Stimulated activated naive CD4-positive, alpha-beta T cell (primary cell): ENCODE measurements around the gene KREMEN2.

ENCODE experiments used
- DNase-seq, 6 experiments: peaks; one replicate each; lab custom pipeline; 2025; lab: John Stamatoyannopoulos, UW

Gene KREMEN2

DNA sequence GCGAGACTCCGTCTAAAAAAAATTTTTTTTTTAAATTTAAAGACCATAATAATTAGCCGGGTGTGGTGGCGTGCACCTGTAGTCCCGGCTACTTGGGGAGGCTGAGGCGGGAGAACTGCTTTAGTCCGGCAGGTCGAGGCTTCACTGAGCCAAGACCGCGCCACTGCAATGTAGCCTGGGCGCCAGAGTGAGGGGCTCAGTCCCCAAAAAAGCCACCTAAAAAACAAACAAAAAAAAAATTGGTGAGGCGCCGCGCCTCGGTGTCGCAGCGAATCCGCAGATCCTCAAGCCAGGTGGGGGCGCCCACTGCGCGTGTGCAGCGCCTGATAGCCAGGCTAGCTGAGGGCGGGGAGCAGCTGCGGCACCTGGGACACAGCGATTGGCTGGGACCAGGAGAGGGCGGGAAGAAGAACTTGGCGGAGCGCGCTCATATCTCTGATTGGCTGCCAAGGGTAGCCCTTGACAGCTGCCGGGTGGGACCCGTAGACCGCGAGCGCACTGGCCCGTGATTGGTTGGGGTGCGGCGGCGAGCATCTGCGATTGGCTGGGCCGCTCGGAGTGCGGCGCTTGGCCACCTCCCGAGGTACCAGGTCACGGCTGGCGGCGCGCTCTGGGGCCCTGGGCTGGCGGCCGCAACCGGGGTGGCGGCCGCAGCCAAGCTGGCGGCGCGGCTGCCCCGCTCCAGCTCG, 39.7 kb downstream of the KREMEN2 start:
- DNase-seq, result peak; percentile 89 to 96 (median 96)

DNA sequence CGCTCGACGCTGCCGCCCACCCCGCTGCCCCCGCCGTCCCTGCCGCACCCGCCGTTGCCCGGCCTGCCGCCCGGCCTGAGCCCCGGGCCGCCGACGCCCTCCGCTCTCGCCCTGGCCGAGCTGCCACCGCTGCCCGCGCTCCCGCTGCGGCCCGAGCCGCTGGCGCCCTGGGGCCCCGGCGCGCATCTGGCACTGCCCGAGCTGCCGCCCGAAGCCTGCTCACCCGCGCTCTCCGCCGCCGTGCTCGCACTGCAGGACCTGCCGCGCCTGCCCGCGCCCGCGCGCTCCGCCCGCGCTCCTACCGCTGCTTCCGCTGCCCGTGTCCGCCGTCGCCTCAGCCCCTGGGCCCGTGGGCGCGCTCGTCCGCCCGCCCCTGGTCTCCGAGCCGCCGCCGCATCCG, 40.2 kb downstream of the KREMEN2 start:
- no peak for DNase-seq

DNA sequence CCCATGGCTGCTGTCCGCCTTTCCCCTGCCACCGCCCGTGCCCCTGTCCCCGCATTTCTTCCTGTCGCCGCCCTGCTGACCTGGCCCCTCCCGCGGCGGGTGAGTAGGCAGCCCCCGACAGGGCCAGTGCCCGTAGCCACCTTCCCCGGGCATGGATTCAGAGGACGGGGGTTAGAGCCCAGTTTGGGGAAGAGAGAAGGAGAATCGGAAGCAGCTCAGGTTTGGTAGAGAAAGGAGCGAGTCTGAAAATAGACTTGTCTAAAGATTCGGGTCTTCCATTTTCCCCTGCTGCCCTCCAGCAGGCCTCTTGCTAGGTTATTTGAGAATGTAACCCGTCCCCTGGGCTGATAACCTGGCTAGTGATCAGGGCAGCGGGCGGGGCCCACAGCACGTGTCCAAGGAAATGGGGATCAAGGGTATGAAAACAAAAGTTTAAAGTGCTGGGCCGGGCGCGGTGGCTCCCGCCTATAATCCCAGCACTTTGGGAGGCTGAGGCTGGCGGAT, 40.8 kb downstream of the KREMEN2 start:
- DNase-seq, result no peak

- no peak for DNase-seq
These were observed 43.2 kb downstream of the KREMEN2 start for GRCh38 chr16:3007059-3007956.

- peak in 1 of 6 experiments; percentile 29 for DNase-seq
These were observed 44.0 kb downstream of the KREMEN2 start for GRCh38 chr16:3007957-3008689.

DNA sequence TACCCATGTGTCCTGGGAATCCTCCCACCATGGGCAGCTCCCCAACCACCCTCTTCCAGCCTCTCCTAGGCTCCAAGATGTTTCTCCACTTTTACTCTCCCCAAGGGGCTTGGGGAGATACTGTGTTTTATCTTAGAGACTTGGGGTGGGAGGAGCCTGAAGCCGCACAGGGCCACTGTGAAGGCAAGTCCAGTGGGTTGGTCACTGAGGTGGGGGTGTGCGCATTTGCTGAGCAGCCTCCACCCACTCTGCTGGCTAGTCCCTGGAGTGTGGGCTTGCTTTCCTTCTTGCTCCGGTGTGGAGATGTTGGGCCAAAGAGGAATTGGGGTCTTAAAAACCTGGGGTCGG, 44.6 kb downstream of the KREMEN2 start:
- DNase-seq, result no peak

DNA sequence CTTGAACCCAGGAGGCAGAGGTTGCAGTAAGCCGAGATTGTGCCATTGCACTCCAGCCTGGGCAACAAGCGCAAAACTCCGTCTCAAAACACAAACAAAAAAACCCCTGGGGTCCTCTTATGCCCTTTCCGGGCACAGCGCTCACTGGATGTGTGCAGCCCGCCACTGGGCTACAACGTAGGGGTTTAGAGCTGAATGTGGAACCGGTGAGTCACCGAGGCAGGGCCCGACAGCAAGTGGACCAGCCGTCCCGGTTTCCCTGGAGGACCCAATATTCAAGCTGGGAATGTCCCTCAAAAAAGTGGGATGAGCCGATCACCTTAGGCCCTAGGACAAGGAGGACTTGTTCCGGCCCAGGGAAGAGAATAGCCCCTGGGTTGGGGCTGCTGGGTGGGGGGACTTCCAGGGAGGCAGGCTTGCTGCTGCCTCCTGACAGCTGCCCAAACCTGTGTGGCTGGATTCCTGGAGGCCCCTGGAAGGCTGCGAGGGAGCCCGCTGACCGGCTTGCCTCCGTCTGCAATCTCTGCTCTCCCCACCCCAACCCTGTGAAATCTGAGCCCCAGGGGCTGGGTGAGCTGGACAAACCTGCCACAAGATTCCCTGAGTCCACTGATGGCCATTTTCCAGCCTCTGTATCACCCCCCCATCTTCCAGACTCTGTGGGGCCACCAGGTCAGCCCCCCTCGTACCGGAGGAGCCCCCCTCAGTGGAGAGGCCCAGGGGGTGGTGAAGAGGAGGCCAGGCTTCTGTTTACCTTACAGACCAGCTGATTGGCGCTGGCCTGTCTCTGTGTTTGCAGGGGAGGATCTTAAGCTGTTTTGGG, 45.7 kb downstream of the KREMEN2 start:
- no peak for DNase-seq

DNA sequence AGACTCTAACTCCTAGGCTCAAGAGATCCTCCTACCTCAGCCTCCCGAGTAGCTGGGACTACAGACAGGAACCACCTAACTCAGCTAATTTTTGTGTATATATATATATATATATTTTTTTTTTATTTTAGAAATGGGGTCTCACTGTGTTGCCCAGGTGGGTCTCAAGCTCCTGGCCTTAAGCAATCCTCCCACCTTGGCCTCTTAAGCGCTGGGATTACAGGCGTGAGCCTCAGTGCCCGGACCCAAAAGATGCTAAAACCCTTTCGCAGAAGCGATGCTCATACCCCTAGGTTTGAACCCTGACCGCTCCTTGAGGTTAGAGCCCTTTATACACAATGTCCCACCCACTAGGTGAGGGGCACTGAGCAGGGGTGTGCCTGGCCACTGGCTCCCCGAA, 46.4 kb downstream of the KREMEN2 start:
- DNase-seq, result no peak

DNA sequence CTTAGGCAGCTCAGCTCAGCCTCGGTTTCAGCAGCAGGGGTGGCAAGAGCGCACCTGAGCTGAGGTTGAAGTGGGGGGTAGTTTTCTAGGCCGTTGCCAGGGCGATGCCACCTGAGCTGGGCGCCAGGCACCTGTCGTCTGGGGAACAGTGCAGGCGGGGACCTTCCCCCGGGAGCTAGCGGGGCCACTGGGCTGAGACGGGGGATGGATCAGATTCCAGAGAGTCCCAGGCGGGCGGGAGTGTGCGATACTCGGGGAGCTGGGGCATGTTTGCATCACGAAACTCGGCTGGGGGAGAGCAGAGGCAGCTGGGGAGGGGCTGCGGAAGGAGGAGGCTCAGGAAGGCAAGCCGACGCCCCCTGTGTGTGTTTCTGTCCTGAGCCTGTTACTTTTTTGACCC, 48.2 kb downstream of the KREMEN2 start:
- DNase-seq, result no peak

DNA sequence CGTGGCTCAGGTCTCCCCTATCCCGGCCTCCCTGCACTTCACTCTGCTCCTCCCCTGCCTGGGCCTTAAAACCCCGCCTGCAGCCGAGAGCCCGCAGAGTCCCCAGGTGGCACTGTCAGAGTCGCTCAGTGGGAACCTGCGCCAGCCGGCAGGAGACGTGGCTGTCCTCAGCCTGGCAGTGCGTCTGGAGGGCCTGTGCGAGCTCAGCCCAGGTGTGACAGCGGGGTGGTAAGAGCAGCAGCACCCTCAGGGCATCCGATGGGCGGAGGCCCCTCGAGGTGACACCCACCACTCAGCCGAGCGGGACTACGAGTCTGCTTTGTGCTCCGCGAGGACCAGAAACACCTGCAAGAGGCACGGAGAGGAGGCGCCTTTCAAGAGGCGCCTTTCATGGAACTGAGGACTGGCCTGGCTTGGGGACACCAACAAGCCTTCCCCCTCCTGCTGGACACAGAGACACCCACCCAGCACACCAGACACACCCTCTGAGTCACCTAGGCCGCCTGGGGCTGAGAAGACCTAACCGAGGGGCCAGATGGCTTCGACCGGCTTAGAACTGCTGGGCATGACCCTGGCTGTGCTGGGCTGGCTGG, 48.8 kb downstream of the KREMEN2 start, which contains the start of gene CLDN9:
CLDN9 (plus strand) TSS at position 96 of the 593 bp plus-strand sequence; CDS start at position 536, 440 bp downstream.
- no peak for DNase-seq

DNA sequence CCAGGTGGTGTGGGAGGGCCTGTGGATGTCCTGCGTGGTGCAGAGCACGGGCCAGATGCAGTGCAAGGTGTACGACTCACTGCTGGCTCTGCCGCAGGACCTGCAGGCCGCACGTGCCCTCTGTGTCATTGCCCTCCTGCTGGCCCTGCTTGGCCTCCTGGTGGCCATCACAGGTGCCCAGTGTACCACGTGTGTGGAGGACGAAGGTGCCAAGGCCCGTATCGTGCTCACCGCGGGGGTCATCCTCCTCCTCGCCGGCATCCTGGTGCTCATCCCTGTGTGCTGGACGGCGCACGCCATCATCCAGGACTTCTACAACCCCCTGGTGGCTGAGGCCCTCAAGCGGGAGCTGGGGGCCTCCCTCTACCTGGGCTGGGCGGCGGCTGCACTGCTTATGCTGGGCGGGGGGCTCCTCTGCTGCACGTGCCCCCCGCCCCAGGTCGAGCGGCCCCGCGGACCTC, 49.4 kb downstream of the KREMEN2 start:
- DNase-seq, result no peak

DNA sequence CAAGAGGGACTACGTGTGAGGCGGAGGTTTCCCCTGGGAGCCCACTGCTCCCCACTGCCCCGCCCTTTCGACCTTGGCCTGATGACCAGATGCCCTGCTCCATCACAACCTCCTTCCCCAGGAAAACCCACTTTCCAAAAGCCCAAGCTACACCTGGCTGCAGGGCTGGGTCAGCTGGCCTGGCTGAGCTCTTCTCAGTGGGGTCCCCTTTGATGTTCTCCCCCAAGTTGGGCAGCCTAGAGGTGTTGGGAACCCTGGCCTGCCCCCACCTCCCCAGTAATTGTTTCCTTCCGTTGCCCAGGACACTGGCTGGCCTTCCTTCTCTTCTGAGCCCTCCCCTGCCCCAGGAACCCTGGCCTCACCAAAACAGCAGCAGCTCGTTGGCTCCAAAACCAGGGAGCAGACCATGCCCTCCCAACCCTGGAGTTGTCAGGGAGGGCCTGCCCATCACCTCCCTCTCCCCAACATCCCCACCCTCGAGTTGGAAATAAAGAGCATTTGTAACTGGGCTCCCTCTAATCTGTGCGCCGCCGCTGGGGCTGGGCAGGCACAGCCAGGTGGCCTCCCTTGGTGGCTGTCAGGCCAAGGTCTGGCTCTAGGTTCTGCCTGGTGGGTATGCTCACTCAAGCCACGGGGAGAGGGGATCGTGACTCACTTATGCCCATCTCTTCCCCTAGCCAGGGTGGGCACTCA, 50.1 kb downstream of the KREMEN2 start:
- no peak for DNase-seq

- DNase-seq, result no peak
These were observed 50.9 kb downstream of the KREMEN2 start for GRCh38 chr16:3014971-3015370.

DNA sequence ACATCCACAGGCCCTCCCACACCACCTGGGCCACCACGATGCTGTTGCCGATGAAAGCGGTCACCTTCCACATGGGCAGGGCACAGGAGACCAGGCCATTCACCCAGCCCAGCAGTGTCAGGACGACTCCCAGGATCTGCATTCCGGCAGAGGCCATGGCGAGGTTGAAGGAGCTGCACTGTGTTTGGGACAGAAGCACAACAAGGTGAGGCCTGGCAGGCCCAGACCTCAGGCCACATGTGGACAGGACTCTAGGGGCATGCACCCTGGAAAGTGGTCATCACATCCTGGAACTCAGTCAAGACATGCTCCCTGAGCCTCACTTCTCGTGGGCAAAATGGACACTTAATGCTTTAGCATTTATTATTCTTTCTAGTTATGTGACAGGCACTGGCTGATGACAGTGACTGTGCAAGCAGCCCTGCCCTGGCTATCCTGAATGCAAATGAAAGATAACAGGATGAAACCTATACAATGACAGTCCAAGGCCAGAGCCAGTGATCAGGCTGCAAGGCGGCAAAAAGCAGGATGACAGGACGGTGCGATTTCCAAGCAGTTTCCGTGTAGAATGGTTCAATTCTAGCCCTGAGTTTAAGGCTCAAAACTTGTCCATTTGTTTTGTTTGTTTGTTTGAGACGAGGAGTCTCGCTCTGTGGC, 51.9 kb downstream of the KREMEN2 start:
- no peak for DNase-seq

DNA sequence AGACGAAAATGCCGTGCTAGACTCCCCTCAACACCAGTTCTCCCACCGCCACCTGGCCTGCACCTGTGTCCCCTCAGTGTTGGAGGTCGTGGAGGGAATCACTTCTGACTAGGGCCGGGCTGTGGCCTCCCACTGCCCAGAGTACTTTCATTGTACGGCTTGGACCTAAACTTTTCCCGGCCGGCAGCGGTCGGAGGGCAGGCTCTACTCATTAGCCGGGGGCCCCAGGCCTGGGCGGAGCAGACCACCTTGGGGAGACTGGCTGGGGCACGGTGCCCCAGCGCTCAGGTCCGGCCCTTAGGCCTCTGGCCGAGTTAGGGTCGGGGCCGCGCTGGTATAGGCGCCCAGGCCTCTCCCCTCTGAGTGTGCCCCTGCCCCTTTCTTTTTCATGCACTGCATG, 53.3 kb downstream of the KREMEN2 start:
- DNase-seq, result no peak
